GM12878 (cell line): ENCODE data around the gene SCUBE2. TPM values are rescaled to one million over a fixed set of nuclear protein-coding genes. Genes with fewer than 3 reads are reported as not detected.

Source experiments
- ATAC-seq: fragments of 200-7000 bp; cut with Tn5 transposase; 3 replicates; pipeline ENCODE4 v1.9.1; 2020; ENCODE audit warnings: mild to moderate bottlenecking, moderate library complexity
- BruUV-seq: library from RNA; stranded (reverse); fragments of 400-500 nt; replicated peaks from 2 replicates; lab custom pipeline; 2021; lab: Mats Ljungman, UMichigan
- CTCF ChIA-PET: fragments of 300-600 bp; sonication (Branson Sonifier 250); formaldehyde crosslinking; extraction: SDS; loops from one replicate; lab custom pipeline; 2021; ENCODE audit warnings: inconsistent platforms; lab: Yijun Ruan, JAX
- POLR2A ChIA-PET: fragments of 350-600 bp; formaldehyde crosslinking; extraction: SDS; loops from one replicate; lab custom pipeline; 2021; ENCODE audit warnings: inconsistent platforms; lab: Charles Lee
- RAD21 ChIA-PET: fragments of 300-600 bp; sonication (Branson Sonifier 250); formaldehyde crosslinking; loops from one replicate; lab custom pipeline; 2023; ENCODE audit warnings: antibody characterized with exemption; ENCODE audit not compliant: unreplicated experiment; lab: Charles Lee
- SMC1A ChIA-PET: fragments of 300-600 bp; sonication (Branson Sonifier 250); formaldehyde crosslinking; loops from one replicate; lab custom pipeline; 2023; ENCODE audit not compliant: unreplicated experiment, uncharacterized antibody; lab: Charles Lee
- DNase-seq: peaks from one replicate; pipeline ENCODE4 v3.0.0-alpha.2; 2011; ENCODE audit warnings: low read depth, low spot score
- FAIRE-seq: peaks from 3 replicates; lab custom pipeline; 2011; peaks lifted over from hg19 to GRCh38; lab: Jason Lieb, UNC
- H2AFZ ChIP-seq: 2 replicates; pipeline ENCODE4 v1.6.0; 2011; ENCODE audit warnings: low read depth, low read length, control low read depth; ENCODE audit not compliant: control insufficient read depth
- H3K27ac ChIP-seq: 2 replicates; pipeline ENCODE4 v1.5.1; 2011; ENCODE audit warnings: control low read depth; ENCODE audit not compliant: control insufficient read depth, insufficient read depth
- H3K27me3 ChIP-seq, 2 experiments: replicated peaks in 1 of 2; 2 replicates each; pipeline versions ENCODE4 v1.6.0 to v1.6.1; 2011; ENCODE audit warnings: low read length in 1 of 2; ENCODE audit not compliant: control insufficient read depth in 2 of 2, insufficient read depth in 2 of 2
- H3K36me3 ChIP-seq, 2 experiments: 2 replicates each; pipeline ENCODE4 v1.5.1; 2011; ENCODE audit warnings: low read length in 1 of 2; ENCODE audit not compliant: control insufficient read depth in 2 of 2, insufficient read depth in 2 of 2
- H3K4me1 ChIP-seq: 2 replicates; pipeline ENCODE4 v1.6.1; 2011; ENCODE audit warnings: mild to moderate bottlenecking, low read length, moderate library complexity, mixed read lengths; ENCODE audit not compliant: control insufficient read depth, insufficient read depth
- H3K4me2 ChIP-seq: 2 replicates; pipeline ENCODE4 v1.6.0; 2011; ENCODE audit warnings: control low read depth; ENCODE audit not compliant: control insufficient read depth, insufficient read depth
- H3K4me3 ChIP-seq: fragments of 200-600 bp; sonication (generic); 2 replicates; pipeline ENCODE4 v1.5.1; 2016
- H3K79me2 ChIP-seq: 2 replicates; pipeline ENCODE4 v1.6.0; 2011; ENCODE audit warnings: low read length; ENCODE audit not compliant: control insufficient read depth, insufficient read depth
- H3K9ac ChIP-seq: 2 replicates; pipeline ENCODE4 v1.8.0; 2011; ENCODE audit warnings: low read length, control low read depth, mixed read lengths; ENCODE audit not compliant: control insufficient read depth, insufficient read depth
- H3K9me3 ChIP-seq: replicated peaks from 3 replicates; pipeline ENCODE4 v1.5.1; 2011; ENCODE audit warnings: mild to moderate bottlenecking, low read length; ENCODE audit not compliant: control insufficient read depth, insufficient read depth
- H4K20me1 ChIP-seq: 2 replicates; pipeline ENCODE4 v1.6.0; 2011; ENCODE audit not compliant: control insufficient read depth, insufficient read depth
- CHD1 ChIP-seq: IDR thresholded peaks from 2 replicates; pipeline ENCODE4 v1.6.1; 2012; ENCODE audit warnings: low read depth, low read length, improper control_type of control experiment
- HDGF ChIP-seq: fragments of 450-650 bp; IDR thresholded peaks from 2 replicates; pipeline ENCODE4 v1.6.1; 2016; ENCODE audit warnings: antibody characterized with exemption
- IKZF1 ChIP-seq: fragments of 450-650 bp; conservative IDR thresholded peaks from 2 replicates; pipeline ENCODE4 v1.6.1; 2017; ENCODE audit warnings: antibody characterized with exemption, mild to moderate bottlenecking
- IKZF2 ChIP-seq, 2 experiments: fragments of 450-650 bp; IDR thresholded peaks; 2 replicates each; pipeline ENCODE4 v1.6.1; 2017; ENCODE audit warnings: mild to moderate bottlenecking in 2 of 2, moderate library complexity in 2 of 2
- JUNB ChIP-seq: IDR thresholded peaks from 2 replicates; pipeline ENCODE4 v1.6.1; 2016; ENCODE audit warnings: antibody characterized with exemption, mild to moderate bottlenecking
- KAT2A ChIP-seq: conservative IDR thresholded peaks from 2 replicates; pipeline ENCODE4 v1.6.1; 2011; ENCODE audit warnings: low read depth, low read length; ENCODE audit not compliant: control insufficient read depth
- MTA2 ChIP-seq: fragments of 450-650 bp; IDR thresholded peaks from 2 replicates; pipeline ENCODE4 v1.6.1; 2016; ENCODE audit warnings: low read depth, mild to moderate bottlenecking, moderate library complexity
- NFYA ChIP-seq: IDR thresholded peaks from 2 replicates; pipeline ENCODE4 v1.6.1; 2011; ENCODE audit warnings: low read depth, mild to moderate bottlenecking, low read length, improper control_type of control experiment, borderline replicate concordance
- RUNX3 ChIP-seq: IDR thresholded peaks from 2 replicates; pipeline ENCODE4 v1.6.1; 2012; ENCODE audit warnings: low read length, inconsistent platforms
- SPI1 ChIP-seq: IDR thresholded peaks from 2 replicates; pipeline ENCODE4 v1.6.1; 2011; ENCODE audit warnings: low read depth, mild to moderate bottlenecking, low read length, moderate library complexity, borderline replicate concordance; ENCODE audit not compliant: insufficient read depth
- TARDBP ChIP-seq: IDR thresholded peaks from 2 replicates; pipeline ENCODE4 v1.6.1; 2016; ENCODE audit warnings: borderline replicate concordance
- TCF7 ChIP-seq: IDR thresholded peaks from 2 replicates; pipeline ENCODE4 v1.6.1; 2014; ENCODE audit warnings: antibody characterized with exemption, borderline replicate concordance
- WGBS: methylation state at CpG from one replicate; pipeline ENCODE4 v1.1.6; 2016; ENCODE audit warnings: low lambda C conversion rate; ENCODE audit not compliant: insufficient replicate concordance, insufficient coverage; ENCODE audit errors: missing lambda C conversion rate; 5-methylcytosine and 5-hydroxymethylcytosine counted together
- in situ Hi-C: fragments of 300-500 bp; cut with MboI; formaldehyde crosslinking; loops from 9 replicates; pipeline ENCODE4 v1.14.3; 2018; ENCODE audit warnings: mixed read lengths
- intact Hi-C: fragments of 100-400 bp; cut with micrococcal nuclease; formaldehyde crosslinking; loops from one replicate; pipeline ENCODE4 v1.14.2; 2022; ENCODE audit not compliant: unreplicated experiment
- polyA plus RNA-seq, 11 experiments: library from polyadenylated mRNA; depleted of rRNA in 4 of 11; unstranded in 6 of 11; stranded (reverse) in 5 of 11; fragments of >200 nt; fragmentation: Nextera tagmentation in 4 of 11; fragmentation: Illumina TruSeq in 1 of 11; extraction: Ambion mirVana in 4 of 11; extraction: Trizol in 1 of 11; gene quantifications; 1 replicate in 1 of 11; 2 replicates in 10 of 11; pipeline versions ENCODE4 v1.2.1 to v1.2.3, GENCODE V29; 2011 to 2016; ENCODE audit warnings: inconsistent platforms in 2 of 11, missing spikeins in 2 of 11, low read depth in 1 of 11
- total RNA-seq, 4 experiments: library from RNA; depleted of rRNA in 3 of 4; stranded (reverse); fragments of >200 nt in 3 of 4; fragmentation: Illumina TruSeq in 1 of 4; extraction: Trizol in 1 of 4; gene quantifications; 2 replicates each; pipeline versions ENCODE4 v1.2.1 to v1.2.3, GENCODE V29; 2013 to 2021
- TF ChIP-seq, protein P1 (sequence below): fragments of 450-650 bp; IDR thresholded peaks from 2 replicates; pipeline ENCODE4 v1.6.1; 2017; ENCODE audit warnings: mild to moderate bottlenecking, low read depth, inconsistent platforms; ENCODE audit not compliant: poor library complexity, severe bottlenecking
- TF ChIP-seq, protein P2 (sequence below): fragments of 450-650 bp; IDR thresholded peaks from 2 replicates; pipeline ENCODE4 v1.6.1; 2017; ENCODE audit warnings: antibody characterized with exemption, mild to moderate bottlenecking, moderate library complexity
- TF ChIP-seq, protein P3 (sequence below): fragments of 450-650 bp; formaldehyde crosslinking; IDR thresholded peaks from 2 replicates; pipeline ENCODE4 v1.4.0; 2020; ENCODE audit warnings: mild to moderate bottlenecking, moderate library complexity
- TF ChIP-seq, protein P4 (sequence below): fragments of 450-650 bp; IDR thresholded peaks from 2 replicates; pipeline ENCODE4 v1.6.1; 2016; ENCODE audit warnings: mild to moderate bottlenecking

The SCUBE2 gene
- total and polyA plus RNA-seq, 10 of the 15 experiments (the other 5 are each of a cell fraction or from before 2014, with no cell fraction given), result 0.12 to 0.56 (median 0.31) TPM; not detected in 2

DNA sequence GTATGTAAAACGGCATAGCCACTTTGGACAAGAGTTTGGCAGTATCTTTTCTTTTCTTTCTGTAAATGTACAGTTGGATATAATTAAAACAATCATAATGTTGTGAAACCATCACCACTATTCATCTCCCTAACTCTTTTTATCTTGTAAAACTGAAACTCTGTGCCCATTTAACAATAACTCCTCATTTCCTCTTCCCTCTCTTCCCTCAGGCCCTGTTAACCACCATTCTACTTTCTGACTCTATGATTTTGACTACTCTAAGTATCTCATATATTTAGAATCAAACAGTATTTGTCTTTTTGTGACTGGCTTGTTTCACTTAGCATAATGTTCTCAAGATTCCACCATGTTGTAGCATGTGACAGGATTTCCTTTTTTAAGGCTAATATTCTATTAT is 10.2 kb downstream of the SCUBE2 start:
- ATAC-seq, result peak; percentile 86
- POLR2A ChIA-PET, result no interaction called here
- Histone ChIP-seq H3K4me1 (no peaks in the 10 kb centered on the region), H3K4me3 (no peak overlapping the region), H3K27me3 (no peaks in the 10 kb centered on the region), H4K20me1 (no peaks in the 10 kb centered on the region), H3K79me2 (no peaks in the 10 kb centered on the region), H3K36me3 (no peaks in the 10 kb centered on the region), H3K9me3 (no peaks in the 10 kb centered on the region), H2AFZ (no peak overlapping the region), H3K9ac (no peak overlapping the region), H3K4me2 (no peak overlapping the region), H3K27ac (no peak overlapping the region)
- in situ Hi-C loops (no loop called here), intact Hi-C loops (no loop called here)
- WGBS, result 6% methylated on average over 1 of the region's 1 CpG
- RAD21 ChIA-PET, result no interaction called here
- no peak for FAIRE-seq
- no peak for DNase-seq
- no TSS peak for BruUV-seq
- CTCF ChIA-PET, result interaction anchor here (1.3 kb wide), 1 partner anchor 12 kb away, joined by 5 read pairs; no protein-coding TSS in a partner anchor
- SMC1A ChIA-PET, result interaction anchor here (1.3 kb wide), 1 partner anchor 11 kb away, joined by 3 read pairs; no protein-coding TSS in a partner anchor
- TF ChIP-seq IKZF2 (IDR thresholded peaks at IDR 0.05), result peak; percentile 71 to 75
- TF ChIP-seq, protein P1, sequence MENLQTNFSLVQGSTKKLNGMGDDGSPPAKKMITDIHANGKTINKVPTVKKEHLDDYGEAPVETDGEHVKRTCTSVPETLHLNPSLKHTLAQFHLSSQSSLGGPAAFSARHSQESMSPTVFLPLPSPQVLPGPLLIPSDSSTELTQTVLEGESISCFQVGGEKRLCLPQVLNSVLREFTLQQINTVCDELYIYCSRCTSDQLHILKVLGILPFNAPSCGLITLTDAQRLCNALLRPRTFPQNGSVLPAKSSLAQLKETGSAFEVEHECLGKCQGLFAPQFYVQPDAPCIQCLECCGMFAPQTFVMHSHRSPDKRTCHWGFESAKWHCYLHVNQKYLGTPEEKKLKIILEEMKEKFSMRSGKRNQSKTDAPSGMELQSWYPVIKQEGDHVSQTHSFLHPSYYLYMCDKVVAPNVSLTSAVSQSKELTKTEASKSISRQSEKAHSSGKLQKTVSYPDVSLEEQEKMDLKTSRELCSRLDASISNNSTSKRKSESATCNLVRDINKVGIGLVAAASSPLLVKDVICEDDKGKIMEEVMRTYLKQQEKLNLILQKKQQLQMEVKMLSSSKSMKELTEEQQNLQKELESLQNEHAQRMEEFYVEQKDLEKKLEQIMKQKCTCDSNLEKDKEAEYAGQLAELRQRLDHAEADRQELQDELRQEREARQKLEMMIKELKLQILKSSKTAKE, result no peak
- TF ChIP-seq, protein P2, sequence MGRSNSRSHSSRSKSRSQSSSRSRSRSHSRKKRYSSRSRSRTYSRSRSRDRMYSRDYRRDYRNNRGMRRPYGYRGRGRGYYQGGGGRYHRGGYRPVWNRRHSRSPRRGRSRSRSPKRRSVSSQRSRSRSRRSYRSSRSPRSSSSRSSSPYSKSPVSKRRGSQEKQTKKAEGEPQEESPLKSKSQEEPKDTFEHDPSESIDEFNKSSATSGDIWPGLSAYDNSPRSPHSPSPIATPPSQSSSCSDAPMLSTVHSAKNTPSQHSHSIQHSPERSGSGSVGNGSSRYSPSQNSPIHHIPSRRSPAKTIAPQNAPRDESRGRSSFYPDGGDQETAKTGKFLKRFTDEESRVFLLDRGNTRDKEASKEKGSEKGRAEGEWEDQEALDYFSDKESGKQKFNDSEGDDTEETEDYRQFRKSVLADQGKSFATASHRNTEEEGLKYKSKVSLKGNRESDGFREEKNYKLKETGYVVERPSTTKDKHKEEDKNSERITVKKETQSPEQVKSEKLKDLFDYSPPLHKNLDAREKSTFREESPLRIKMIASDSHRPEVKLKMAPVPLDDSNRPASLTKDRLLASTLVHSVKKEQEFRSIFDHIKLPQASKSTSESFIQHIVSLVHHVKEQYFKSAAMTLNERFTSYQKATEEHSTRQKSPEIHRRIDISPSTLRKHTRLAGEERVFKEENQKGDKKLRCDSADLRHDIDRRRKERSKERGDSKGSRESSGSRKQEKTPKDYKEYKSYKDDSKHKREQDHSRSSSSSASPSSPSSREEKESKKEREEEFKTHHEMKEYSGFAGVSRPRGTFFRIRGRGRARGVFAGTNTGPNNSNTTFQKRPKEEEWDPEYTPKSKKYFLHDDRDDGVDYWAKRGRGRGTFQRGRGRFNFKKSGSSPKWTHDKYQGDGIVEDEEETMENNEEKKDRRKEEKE, result no peak
- TF ChIP-seq HDGF, result no peak
- no peak for TF ChIP-seq NFYA
- TF ChIP-seq SPI1, result peak; percentile 31; the same call in 1 of the 2 replicates
- peak; percentile 60; the same call in 1 of the 2 replicates for TF ChIP-seq TCF7
- TF ChIP-seq, protein P3, sequence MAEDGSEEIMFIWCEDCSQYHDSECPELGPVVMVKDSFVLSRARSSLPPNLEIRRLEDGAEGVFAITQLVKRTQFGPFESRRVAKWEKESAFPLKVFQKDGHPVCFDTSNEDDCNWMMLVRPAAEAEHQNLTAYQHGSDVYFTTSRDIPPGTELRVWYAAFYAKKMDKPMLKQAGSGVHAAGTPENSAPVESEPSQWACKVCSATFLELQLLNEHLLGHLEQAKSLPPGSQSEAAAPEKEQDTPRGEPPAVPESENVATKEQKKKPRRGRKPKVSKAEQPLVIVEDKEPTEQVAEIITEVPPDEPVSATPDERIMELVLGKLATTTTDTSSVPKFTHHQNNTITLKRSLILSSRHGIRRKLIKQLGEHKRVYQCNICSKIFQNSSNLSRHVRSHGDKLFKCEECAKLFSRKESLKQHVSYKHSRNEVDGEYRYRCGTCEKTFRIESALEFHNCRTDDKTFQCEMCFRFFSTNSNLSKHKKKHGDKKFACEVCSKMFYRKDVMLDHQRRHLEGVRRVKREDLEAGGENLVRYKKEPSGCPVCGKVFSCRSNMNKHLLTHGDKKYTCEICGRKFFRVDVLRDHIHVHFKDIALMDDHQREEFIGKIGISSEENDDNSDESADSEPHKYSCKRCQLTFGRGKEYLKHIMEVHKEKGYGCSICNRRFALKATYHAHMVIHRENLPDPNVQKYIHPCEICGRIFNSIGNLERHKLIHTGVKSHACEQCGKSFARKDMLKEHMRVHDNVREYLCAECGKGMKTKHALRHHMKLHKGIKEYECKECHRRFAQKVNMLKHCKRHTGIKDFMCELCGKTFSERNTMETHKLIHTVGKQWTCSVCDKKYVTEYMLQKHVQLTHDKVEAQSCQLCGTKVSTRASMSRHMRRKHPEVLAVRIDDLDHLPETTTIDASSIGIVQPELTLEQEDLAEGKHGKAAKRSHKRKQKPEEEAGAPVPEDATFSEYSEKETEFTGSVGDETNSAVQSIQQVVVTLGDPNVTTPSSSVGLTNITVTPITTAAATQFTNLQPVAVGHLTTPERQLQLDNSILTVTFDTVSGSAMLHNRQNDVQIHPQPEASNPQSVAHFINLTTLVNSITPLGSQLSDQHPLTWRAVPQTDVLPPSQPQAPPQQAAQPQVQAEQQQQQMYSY (CRISPR knock-in tag), result no peak
- peak; percentile 69 for TF ChIP-seq RUNX3
- no peak for TF ChIP-seq CHD1
- no peak for TF ChIP-seq KAT2A
- TF ChIP-seq JUNB, result peak; percentile 60
- TF ChIP-seq TARDBP, result no peak
- TF ChIP-seq IKZF1, result peak; percentile 39
- peak; percentile 79 for TF ChIP-seq MTA2
- TF ChIP-seq, protein P4, sequence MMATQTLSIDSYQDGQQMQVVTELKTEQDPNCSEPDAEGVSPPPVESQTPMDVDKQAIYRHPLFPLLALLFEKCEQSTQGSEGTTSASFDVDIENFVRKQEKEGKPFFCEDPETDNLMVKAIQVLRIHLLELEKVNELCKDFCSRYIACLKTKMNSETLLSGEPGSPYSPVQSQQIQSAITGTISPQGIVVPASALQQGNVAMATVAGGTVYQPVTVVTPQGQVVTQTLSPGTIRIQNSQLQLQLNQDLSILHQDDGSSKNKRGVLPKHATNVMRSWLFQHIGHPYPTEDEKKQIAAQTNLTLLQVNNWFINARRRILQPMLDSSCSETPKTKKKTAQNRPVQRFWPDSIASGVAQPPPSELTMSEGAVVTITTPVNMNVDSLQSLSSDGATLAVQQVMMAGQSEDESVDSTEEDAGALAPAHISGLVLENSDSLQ, result no peak
